Liver (tissue), 9 donors: ENCODE results near the gene SLC35C1. TPM values are rescaled to one million over a fixed set of nuclear protein-coding genes. Genes with fewer than 3 reads are reported as not detected.

ENCODE experiments used
- DNase-seq: peaks from one replicate; pipeline ENCODE4 v3.0.0-alpha.2; 2017; ENCODE audit warnings: low spot score
- H3K27ac ChIP-seq, 2 donors: one replicate each; pipeline ENCODE4 v1.7.0; 2013; ENCODE audit warnings: inconsistent platforms in 2 of 2, low read length in 2 of 2, control low read depth in 1 of 2, low read depth in 1 of 2, mild to moderate bottlenecking in 1 of 2
- H3K27me3 ChIP-seq, 4 donors: one replicate each; pipeline versions ENCODE4 v1.6.1 to v1.7.0; 2013; ENCODE audit warnings: low read length in 3 of 4, inconsistent platforms in 1 of 4, mild to moderate bottlenecking in 1 of 4, moderate library complexity in 1 of 4; ENCODE audit not compliant: control insufficient read depth in 4 of 4, insufficient read depth in 4 of 4
- H3K36me3 ChIP-seq, 4 donors: one replicate each; pipeline versions ENCODE4 v1.6.1 to v1.7.0; 2013; ENCODE audit warnings: low read length in 3 of 4, mild to moderate bottlenecking in 3 of 4, low read depth in 1 of 4, moderate library complexity in 1 of 4; ENCODE audit not compliant: control insufficient read depth in 4 of 4, insufficient read depth in 3 of 4
- H3K4me1 ChIP-seq, 4 donors: one replicate each; pipeline versions ENCODE4 v1.6.1 to v1.7.0; 2013; ENCODE audit warnings: low read length in 3 of 4, mild to moderate bottlenecking in 3 of 4, moderate library complexity in 1 of 4; ENCODE audit not compliant: control insufficient read depth in 4 of 4, insufficient read depth in 4 of 4
- H3K4me3 ChIP-seq, 3 donors: one replicate each; pipeline versions ENCODE4 v1.6.1 to v1.7.0; 2013; ENCODE audit warnings: low read length in 3 of 3, control low read depth in 1 of 3, low read depth in 1 of 3, mild to moderate bottlenecking in 1 of 3
- H3K9ac ChIP-seq, 2 donors: one replicate each; pipeline ENCODE4 v1.7.0; 2013; ENCODE audit warnings: low read length in 2 of 2, mild to moderate bottlenecking in 2 of 2, moderate library complexity in 2 of 2, control low read depth in 1 of 2, low read depth in 1 of 2
- H3K9me3 ChIP-seq, 4 donors: one replicate each; pipeline versions ENCODE4 v1.6.1 to v1.7.0; 2013; ENCODE audit warnings: low read length in 3 of 4; ENCODE audit not compliant: control insufficient read depth in 4 of 4
- EGR1 ChIP-seq, 2 donors: IDR thresholded peaks; 2 replicates each; pipeline ENCODE4 v1.6.1; 2016 to 2018; ENCODE audit warnings: antibody characterized with exemption in 2 of 2, low read depth in 2 of 2
- FOXA1 ChIP-seq: IDR thresholded peaks from 2 replicates; pipeline ENCODE4 v1.6.1; 2016; ENCODE audit warnings: antibody characterized with exemption
- FOXA2 ChIP-seq: IDR thresholded peaks from 2 replicates; pipeline ENCODE4 v1.6.1; 2016; ENCODE audit warnings: antibody characterized with exemption
- GABPA ChIP-seq, 2 donors: IDR thresholded peaks in 1 of 2; conservative IDR thresholded peaks in 1 of 2; 2 replicates each; pipeline ENCODE4 v1.6.1; 2016; ENCODE audit warnings: antibody characterized with exemption in 2 of 2, mild to moderate bottlenecking in 1 of 2, moderate library complexity in 1 of 2
- HNF4A ChIP-seq, 2 donors: conservative IDR thresholded peaks; 2 replicates each; pipeline ENCODE4 v1.6.1; 2016; ENCODE audit warnings: antibody characterized with exemption in 2 of 2, mild to moderate bottlenecking in 2 of 2
- HNF4G ChIP-seq: IDR thresholded peaks from 2 replicates; pipeline ENCODE4 v1.6.1; 2016; ENCODE audit warnings: antibody characterized with exemption
- JUND ChIP-seq, 2 donors: IDR thresholded peaks; 2 replicates each; pipeline ENCODE4 v1.6.1; 2016; ENCODE audit warnings: antibody characterized with exemption in 2 of 2
- MAX ChIP-seq: IDR thresholded peaks from 2 replicates; pipeline ENCODE4 v1.6.1; 2016; ENCODE audit warnings: antibody characterized with exemption
- NR2F2 ChIP-seq: IDR thresholded peaks from 2 replicates; pipeline ENCODE4 v1.6.1; 2016; ENCODE audit warnings: antibody characterized with exemption
- RAD21 ChIP-seq, 2 donors: IDR thresholded peaks; 2 replicates each; pipeline ENCODE4 v1.6.1; 2016; ENCODE audit warnings: antibody characterized with exemption in 2 of 2, mild to moderate bottlenecking in 2 of 2
- RXRA ChIP-seq, 2 donors: IDR thresholded peaks; 2 replicates each; pipeline ENCODE4 v1.6.1; 2017 to 2018; ENCODE audit warnings: antibody characterized with exemption in 2 of 2, mild to moderate bottlenecking in 1 of 2
- SP1 ChIP-seq: IDR thresholded peaks from 2 replicates; pipeline ENCODE4 v1.6.1; 2018; ENCODE audit warnings: antibody characterized with exemption, mild to moderate bottlenecking
- TAF1 ChIP-seq: conservative IDR thresholded peaks from 2 replicates; pipeline ENCODE4 v1.6.1; 2016; ENCODE audit warnings: antibody characterized with exemption, mild to moderate bottlenecking
- YY1 ChIP-seq: IDR thresholded peaks from 2 replicates; pipeline ENCODE4 v1.6.1; 2016; ENCODE audit warnings: antibody characterized with exemption, mild to moderate bottlenecking
- WGBS: extraction: QIAGEN DNeasy Blood & Tissue Kit; methylation state at CpG from one replicate; pipeline ENCODE4 v1.1.7; 2013; 5-methylcytosine and 5-hydroxymethylcytosine counted together
- polyA plus RNA-seq, 2 donors: library from polyadenylated mRNA; stranded (reverse) in 1 of 2; unstranded in 1 of 2; fragments of 200-250 nt in 1 of 2; fragments of >200 nt in 1 of 2; fragmentation: Nextera tagmentation in 1 of 2; extraction: Ambion mirVana in 1 of 2; gene quantifications; one replicate each; pipeline versions ENCODE4 v1.2.1 to v1.2.3, GENCODE V29; 2013 to 2015
- total RNA-seq, 2 donors: library from RNA; depleted of rRNA; stranded (reverse); fragments of >200 nt; gene quantifications; one replicate each; pipeline ENCODE4 v1.2.3, GENCODE V29; 2014
- TF ChIP-seq, protein P1 (sequence below): IDR thresholded peaks from 2 replicates; pipeline ENCODE4 v1.6.1; 2016; ENCODE audit warnings: antibody characterized with exemption
- TF ChIP-seq, protein P2 (sequence below): IDR thresholded peaks from 2 replicates; pipeline ENCODE4 v1.6.1; 2016; ENCODE audit warnings: antibody characterized with exemption, mild to moderate bottlenecking
- TF ChIP-seq, protein P3 (sequence below): IDR thresholded peaks from 2 replicates; pipeline ENCODE4 v1.6.1; 2016; ENCODE audit warnings: antibody characterized with exemption
- TF ChIP-seq, protein P4 (sequence below): fragments of 150-350 bp; IDR thresholded peaks from 2 replicates; pipeline ENCODE4 v1.5.1; 2017; ENCODE audit warnings: improper control_type of control experiment, low read depth, low read length; ENCODE audit not compliant: missing input control
- donor health status: healthy.
- donor health status: healthy.
- donor health status: healthy.
- donor health status: healthy.
- donor health status: healthy.

Gene SLC35C1
- 10 to 100 TPM in 1 of 2 donors, 1 to 10 TPM in 1; 2.5 to 36.5 TPM for total RNA-seq
- polyA plus RNA-seq = 10 to 100 TPM; 55.8 to 82.0 TPM

DNA sequence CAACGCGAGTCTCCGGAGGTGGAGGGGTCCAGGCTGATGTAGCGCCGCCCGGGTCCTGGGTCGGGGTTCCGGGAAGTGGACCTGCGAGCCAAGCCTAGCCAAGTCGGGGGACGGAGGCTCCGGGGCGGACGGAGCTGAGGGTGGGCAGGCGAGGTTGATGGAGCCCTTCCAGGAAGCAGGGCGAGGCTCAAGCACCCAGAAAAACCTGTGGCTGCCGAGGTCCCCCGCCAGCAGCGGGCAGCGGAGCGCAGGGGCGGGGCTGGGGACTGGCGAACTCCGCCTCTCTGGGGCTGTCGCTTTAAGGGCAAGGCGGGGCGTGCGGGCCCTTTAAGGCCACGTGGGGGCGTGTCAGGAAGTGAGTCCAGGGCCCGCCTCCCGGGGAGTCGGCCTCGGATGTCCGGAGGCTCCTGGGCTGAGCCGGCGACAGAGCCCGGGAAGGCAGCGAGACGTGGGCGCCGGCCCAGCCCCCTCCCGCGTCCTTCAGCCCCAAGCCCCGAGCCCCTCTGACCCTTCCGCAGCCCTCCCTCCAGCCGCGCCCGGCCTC is at the start of gene SLC35C1:
TSS of gene SLC35C1 (plus strand) at position 389 of the 544 bp plus-strand sequence. CDS start 653 bp downstream, outside the sequence.
- H3K4me1 ChIP-seq = peaks cover 14 to 52% (median 33%) of the 10 kb centered on the region in 4 donors
- H3K9ac ChIP-seq = peak within 1 kb of the TSS; percentile 76 to 95
- DNase-seq = peak; percentile 94
- peak within 1 kb of the TSS; percentile 55 to 97 (median 88) for H3K4me3 ChIP-seq
- no peaks in the 10 kb centered on the region for H3K27me3 ChIP-seq
- H3K36me3 ChIP-seq = peaks cover 2 to 14% (median 6%) of the 10 kb centered on the region in 4 donors
- H3K9me3 ChIP-seq = no peaks in the 10 kb centered on the region
- TF ChIP-seq, protein P1, sequence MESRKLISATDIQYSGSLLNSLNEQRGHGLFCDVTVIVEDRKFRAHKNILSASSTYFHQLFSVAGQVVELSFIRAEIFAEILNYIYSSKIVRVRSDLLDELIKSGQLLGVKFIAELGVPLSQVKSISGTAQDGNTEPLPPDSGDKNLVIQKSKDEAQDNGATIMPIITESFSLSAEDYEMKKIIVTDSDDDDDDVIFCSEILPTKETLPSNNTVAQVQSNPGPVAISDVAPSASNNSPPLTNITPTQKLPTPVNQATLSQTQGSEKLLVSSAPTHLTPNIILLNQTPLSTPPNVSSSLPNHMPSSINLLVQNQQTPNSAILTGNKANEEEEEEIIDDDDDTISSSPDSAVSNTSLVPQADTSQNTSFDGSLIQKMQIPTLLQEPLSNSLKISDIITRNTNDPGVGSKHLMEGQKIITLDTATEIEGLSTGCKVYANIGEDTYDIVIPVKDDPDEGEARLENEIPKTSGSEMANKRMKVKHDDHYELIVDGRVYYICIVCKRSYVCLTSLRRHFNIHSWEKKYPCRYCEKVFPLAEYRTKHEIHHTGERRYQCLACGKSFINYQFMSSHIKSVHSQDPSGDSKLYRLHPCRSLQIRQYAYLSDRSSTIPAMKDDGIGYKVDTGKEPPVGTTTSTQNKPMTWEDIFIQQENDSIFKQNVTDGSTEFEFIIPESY = no peak
- peak; percentile 37 to 52 for TF ChIP-seq RAD21 (IDR thresholded peaks at IDR 0.05)
- no peak for TF ChIP-seq EGR1 (IDR thresholded peaks at IDR 0.05; ENCODE audit: low read depth in 2 of 2)
- TF ChIP-seq, protein P2, sequence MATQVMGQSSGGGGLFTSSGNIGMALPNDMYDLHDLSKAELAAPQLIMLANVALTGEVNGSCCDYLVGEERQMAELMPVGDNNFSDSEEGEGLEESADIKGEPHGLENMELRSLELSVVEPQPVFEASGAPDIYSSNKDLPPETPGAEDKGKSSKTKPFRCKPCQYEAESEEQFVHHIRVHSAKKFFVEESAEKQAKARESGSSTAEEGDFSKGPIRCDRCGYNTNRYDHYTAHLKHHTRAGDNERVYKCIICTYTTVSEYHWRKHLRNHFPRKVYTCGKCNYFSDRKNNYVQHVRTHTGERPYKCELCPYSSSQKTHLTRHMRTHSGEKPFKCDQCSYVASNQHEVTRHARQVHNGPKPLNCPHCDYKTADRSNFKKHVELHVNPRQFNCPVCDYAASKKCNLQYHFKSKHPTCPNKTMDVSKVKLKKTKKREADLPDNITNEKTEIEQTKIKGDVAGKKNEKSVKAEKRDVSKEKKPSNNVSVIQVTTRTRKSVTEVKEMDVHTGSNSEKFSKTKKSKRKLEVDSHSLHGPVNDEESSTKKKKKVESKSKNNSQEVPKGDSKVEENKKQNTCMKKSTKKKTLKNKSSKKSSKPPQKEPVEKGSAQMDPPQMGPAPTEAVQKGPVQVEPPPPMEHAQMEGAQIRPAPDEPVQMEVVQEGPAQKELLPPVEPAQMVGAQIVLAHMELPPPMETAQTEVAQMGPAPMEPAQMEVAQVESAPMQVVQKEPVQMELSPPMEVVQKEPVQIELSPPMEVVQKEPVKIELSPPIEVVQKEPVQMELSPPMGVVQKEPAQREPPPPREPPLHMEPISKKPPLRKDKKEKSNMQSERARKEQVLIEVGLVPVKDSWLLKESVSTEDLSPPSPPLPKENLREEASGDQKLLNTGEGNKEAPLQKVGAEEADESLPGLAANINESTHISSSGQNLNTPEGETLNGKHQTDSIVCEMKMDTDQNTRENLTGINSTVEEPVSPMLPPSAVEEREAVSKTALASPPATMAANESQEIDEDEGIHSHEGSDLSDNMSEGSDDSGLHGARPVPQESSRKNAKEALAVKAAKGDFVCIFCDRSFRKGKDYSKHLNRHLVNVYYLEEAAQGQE = peak; percentile 80
- no peak for TF ChIP-seq HNF4G
- TF ChIP-seq FOXA1 = no peak
- peak; percentile 87 for TF ChIP-seq MAX
- peak; percentile 59 for TF ChIP-seq RXRA (IDR thresholded peaks at IDR 0.05)
- no peak for TF ChIP-seq JUND (IDR thresholded peaks at IDR 0.05)
- peak in 1 of 2 donors; percentile 2 for TF ChIP-seq HNF4A (conservative IDR thresholded peaks at IDR 0.05)
- TF ChIP-seq, protein P3, sequence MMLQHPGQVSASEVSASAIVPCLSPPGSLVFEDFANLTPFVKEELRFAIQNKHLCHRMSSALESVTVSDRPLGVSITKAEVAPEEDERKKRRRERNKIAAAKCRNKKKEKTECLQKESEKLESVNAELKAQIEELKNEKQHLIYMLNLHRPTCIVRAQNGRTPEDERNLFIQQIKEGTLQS = no peak
- TF ChIP-seq NR2F2 = no peak
- peak; percentile 68 for TF ChIP-seq SP1
- peak; percentile 75 for TF ChIP-seq TAF1
- peak; percentile 51 for TF ChIP-seq YY1
- no peak for TF ChIP-seq FOXA2
- TF ChIP-seq GABPA (IDR thresholded peaks at IDR 0.05 in 1 of 2, conservative IDR thresholded peaks at IDR 0.05 in 1 of 2) = peak in 1 of 2 donors; percentile 66
- TF ChIP-seq, protein P4, sequence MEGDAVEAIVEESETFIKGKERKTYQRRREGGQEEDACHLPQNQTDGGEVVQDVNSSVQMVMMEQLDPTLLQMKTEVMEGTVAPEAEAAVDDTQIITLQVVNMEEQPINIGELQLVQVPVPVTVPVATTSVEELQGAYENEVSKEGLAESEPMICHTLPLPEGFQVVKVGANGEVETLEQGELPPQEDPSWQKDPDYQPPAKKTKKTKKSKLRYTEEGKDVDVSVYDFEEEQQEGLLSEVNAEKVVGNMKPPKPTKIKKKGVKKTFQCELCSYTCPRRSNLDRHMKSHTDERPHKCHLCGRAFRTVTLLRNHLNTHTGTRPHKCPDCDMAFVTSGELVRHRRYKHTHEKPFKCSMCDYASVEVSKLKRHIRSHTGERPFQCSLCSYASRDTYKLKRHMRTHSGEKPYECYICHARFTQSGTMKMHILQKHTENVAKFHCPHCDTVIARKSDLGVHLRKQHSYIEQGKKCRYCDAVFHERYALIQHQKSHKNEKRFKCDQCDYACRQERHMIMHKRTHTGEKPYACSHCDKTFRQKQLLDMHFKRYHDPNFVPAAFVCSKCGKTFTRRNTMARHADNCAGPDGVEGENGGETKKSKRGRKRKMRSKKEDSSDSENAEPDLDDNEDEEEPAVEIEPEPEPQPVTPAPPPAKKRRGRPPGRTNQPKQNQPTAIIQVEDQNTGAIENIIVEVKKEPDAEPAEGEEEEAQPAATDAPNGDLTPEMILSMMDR = no peak
- H3K27ac ChIP-seq = peak within 1 kb of the TSS; percentile 97 to 98
- WGBS = 1% methylated on average over 49 of the region's 49 CpGs
